Measurements from ENCODE around the gene ZNF280D. TPM values are rescaled to one million over a fixed set of nuclear protein-coding genes. Genes with fewer than 3 reads are reported as not detected.
A peak's percentile ranks its signal among the peaks of the same experiment; 100 is the strongest.

ZNF280D gene
- total and polyA plus RNA-seq, 2 donors, result 29.7 to 175 TPM

DNA sequence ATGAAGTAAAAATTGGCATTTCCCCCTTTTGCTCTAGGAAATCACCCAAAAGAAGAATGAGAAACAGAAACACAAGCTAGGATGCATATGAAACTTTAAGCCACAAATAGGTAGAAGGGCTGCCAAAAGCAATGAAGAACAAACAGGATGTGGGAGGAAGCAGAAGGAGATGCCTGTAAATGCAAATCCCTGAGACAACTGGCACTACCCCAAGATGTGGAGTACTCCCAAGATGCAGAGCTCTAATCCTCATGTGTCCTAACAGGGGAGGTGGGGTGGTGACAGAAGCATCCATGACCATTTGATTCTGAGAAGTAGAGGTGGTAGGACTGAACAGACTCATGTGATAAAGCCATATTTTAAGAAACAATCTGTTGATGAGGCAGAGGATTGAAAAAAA is 31.9 kb upstream of the ZNF280D start:
- DNase-seq (ENCODE audit: extremely low spot score), result no peak
- H3K4me3 ChIP-seq (ENCODE audit: low read depth, low read length), result no peak overlapping the region
- no peak overlapping the region for H3K27ac ChIP-seq (ENCODE audit: low read depth)
- H3K4me1 ChIP-seq (ENCODE audit: insufficient read depth), result no peaks in the 10 kb centered on the region
- H3K36me3 ChIP-seq (ENCODE audit: insufficient read depth), result no peaks in the 10 kb centered on the region

DNA sequence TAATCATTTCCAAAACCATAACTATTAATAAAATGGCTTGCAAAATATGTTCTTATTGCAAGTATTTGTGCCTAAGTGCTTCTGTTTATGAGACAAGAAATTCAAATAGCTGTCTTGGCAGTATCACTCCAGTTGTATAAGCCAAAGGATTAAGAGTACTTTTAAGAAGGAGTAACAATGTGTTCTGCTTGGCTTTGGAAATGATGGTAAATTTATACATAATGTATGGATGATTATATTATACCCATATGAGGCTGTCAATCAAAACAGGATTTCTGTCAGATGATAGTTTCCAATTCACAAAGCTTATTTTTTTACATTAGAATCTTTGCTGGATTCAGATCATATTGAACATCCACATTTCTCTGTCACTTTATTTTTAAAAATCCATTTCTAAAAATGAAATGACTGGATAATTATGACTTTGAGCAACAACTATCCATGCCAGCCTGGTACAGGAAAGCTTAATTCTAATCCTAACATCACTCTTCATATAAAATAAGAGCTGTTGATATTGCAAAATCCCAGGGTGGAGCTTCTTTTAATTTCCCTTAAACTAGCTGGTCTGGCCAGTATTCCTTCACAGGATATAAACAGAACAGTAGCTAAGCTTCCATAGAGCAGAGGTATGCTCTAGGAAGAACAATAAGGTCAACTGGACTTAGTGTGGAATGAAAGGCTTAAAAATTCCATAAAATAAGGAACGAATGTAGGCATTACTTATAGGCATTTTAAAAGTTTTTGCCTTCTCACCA is 30.0 kb upstream of the ZNF280D start:
- peak overlapping the region; percentile 73 for H3K27ac ChIP-seq (ENCODE audit: low read depth)
- H3K36me3 ChIP-seq (ENCODE audit: insufficient read depth), result no peaks in the 10 kb centered on the region
- H3K4me1 ChIP-seq (ENCODE audit: insufficient read depth), result peaks cover 1% of the 10 kb centered on the region
- WGBS, result 25% methylated on average over 1 of the region's 1 CpG
- DNase-seq (ENCODE audit: extremely low spot score), result no peak
- H3K4me3 ChIP-seq (ENCODE audit: low read depth, low read length), result no peak overlapping the region

DNA sequence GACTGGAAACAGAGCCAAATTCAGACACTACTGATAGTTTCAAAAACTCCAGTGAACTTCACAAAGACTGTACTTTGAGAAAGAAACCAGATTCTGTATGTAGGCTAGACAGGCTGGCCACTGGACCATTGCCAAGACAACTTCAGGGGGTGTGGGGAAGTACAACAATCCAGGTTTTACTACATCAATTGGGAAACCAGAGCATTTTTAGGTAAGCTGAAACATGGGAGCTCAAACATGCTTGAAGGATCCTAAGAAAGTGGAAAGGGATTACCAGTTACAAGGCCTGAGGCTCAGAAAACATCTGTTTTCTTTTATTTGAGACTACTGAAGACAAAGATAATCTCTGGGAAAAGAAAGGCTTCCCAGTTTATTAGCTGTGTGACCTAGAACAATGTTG is 26.9 kb upstream of the ZNF280D start:
- H3K4me1 ChIP-seq (ENCODE audit: insufficient read depth), result peaks cover 1% of the 10 kb centered on the region
- no peaks in the 10 kb centered on the region for H3K36me3 ChIP-seq (ENCODE audit: insufficient read depth)
- H3K27ac ChIP-seq (ENCODE audit: low read depth), result peak overlapping the region; percentile 50
- DNase-seq (ENCODE audit: extremely low spot score), result no peak
- H3K4me3 ChIP-seq (ENCODE audit: low read depth, low read length), result no peak overlapping the region

DNA sequence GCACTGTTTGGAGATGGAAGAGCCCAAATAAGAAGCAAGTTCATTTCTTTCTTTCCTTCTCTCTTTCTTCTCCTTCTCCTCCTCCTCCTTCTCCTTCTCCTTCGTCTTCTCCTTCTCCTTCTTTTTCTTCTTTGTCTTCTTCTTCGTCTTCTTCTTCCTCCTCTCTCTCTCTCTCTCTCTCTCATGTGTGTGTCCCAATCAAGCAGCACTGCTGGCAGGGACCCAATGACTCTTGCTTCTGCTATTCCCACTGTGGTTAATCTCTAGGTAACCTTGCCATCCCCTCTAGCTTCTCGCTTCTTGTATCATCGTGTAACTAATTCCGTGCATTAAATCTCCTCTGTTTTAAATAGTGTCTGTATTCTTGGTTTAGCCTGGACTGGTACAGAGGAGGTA is 26.1 kb upstream of the ZNF280D start:
- Histone ChIP-seq H3K36me3 (ENCODE audit: insufficient read depth) (no peaks in the 10 kb centered on the region), H3K4me1 (ENCODE audit: insufficient read depth) (peaks cover 1% of the 10 kb centered on the region), H3K4me3 (ENCODE audit: low read depth, low read length) (no peak overlapping the region), H3K27ac (ENCODE audit: low read depth) (no peak overlapping the region)
- 54% methylated on average over 5 of the region's 5 CpGs for WGBS
- DNase-seq (ENCODE audit: extremely low spot score), result no peak

DNA sequence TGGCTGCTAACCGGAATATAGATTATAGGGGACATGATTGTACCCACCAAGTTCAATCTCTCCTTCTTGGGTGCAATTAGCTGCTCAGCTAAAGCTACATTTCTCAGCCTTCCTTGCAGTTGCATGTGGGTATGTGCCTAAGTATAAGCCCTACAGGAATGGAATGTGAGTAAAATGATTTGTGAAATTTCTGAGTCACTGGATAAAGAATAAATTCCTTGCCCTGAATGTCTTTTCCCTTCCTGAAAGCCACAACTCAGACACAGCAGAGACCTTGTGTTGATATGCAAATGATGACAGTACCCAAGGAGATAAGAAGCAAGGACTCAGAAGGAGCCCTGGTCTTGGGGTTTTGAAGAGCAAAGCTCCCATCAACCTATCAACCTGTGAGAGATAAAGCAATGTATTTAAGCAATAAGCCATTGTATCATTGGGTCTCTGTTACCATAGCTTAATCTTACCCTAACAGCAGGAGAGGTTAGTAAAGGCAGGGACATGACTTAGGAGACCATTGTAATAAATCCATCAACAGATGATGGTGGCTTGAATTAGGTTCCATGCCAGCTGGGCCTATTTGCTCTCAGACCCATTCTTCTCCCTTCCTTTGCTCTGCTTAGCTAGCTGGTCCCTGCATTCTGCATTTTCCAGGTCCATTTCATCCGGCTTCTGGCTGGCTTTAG is 25.6 kb upstream of the ZNF280D start:
- peaks cover 1% of the 10 kb centered on the region for H3K4me1 ChIP-seq (ENCODE audit: insufficient read depth)
- WGBS, result 97% methylated on average over 2 of the region's 2 CpGs
- DNase-seq (ENCODE audit: extremely low spot score), result no peak
- no peaks in the 10 kb centered on the region for H3K36me3 ChIP-seq (ENCODE audit: insufficient read depth)
- no peak overlapping the region for H3K27ac ChIP-seq (ENCODE audit: low read depth)
- H3K4me3 ChIP-seq (ENCODE audit: low read depth, low read length), result no peak overlapping the region

DNA sequence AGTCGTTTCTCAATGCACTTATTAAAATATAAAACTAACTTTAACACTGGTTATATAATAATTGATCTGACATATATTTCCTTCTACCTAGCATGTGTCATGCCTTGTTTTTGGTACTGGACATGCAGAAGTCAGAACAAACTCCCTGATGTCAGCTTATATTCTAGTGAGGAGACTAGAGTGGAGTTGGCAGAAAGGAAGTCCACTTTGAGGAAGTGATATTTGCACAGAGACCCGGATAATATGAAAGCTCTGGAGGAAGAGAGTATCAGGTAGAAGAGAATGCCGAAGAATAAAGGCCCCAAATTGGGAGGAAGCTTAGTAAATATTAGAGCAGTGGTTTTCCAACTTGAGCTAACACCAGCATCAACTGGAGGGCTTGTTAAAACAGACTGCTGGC is 24.6 kb upstream of the ZNF280D start:
- Histone ChIP-seq H3K27ac (ENCODE audit: low read depth) (no peak overlapping the region), H3K36me3 (ENCODE audit: insufficient read depth) (no peaks in the 10 kb centered on the region), H3K4me1 (ENCODE audit: insufficient read depth) (peaks cover 1% of the 10 kb centered on the region), H3K4me3 (ENCODE audit: low read depth, low read length) (no peak overlapping the region)
- WGBS, result 87% methylated on average over 3 of the region's 3 CpGs
- no peak for DNase-seq (ENCODE audit: extremely low spot score)

DNA sequence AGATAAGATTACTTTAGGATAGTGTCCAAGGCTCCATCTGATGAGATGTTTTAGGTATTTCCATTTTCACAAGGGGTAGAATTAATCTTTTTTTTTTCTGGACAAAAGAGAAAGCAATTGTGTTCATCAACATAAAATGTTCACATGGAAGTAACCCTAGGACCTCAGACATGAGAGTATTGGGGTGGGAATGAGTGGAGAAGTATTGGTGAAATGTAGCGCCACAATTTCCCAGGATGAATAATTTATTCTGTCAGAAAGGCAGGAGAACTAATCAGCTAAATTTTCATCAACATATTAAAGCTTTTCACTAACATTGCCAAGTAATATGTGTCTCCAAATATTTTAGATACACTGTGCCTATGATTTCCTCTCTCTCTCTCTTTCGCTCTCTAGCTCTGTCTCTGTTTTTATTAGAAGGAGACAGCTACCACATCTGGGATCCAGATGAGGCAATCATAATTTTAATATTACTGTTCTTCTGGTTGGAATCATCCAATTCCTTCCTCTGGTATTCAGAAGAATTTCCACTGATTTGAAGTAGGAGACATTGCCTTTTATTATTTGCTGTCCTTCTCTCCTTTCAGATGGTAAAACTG is 21.6 kb upstream of the ZNF280D start:
- no peak overlapping the region for H3K27ac ChIP-seq (ENCODE audit: low read depth)
- 72% methylated on average over 2 of the region's 2 CpGs for WGBS
- DNase-seq (ENCODE audit: extremely low spot score), result no peak

DNA sequence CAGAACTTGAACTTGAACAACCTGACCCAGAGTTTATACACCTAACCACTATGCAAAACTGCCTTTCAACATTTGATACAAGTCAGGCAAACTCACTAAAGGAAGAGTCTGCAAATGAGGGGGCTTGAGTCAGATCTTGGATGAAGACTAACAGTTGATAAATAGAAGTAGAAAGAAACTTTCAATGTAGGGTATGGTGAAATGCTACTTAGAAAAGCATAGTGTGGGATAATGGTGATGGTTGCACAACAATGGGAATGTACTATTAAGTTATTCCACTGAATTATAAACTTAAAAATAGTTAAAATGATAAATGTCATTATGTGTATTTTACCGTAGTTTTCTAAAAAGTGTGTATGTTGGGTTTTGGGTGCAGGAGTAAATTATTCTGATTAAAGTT is 19.7 kb upstream of the ZNF280D start:
- no peak overlapping the region for H3K27ac ChIP-seq (ENCODE audit: low read depth)
- 97% methylated on average over 1 of the region's 1 CpG for WGBS
- no peak for DNase-seq (ENCODE audit: extremely low spot score)

More for the DNA sequence above, 21.6 kb upstream of the ZNF280D start:
- H3K36me3 ChIP-seq (ENCODE audit: insufficient read depth), result no peaks in the 10 kb centered on the region
- H3K4me3 ChIP-seq (ENCODE audit: low read depth, low read length), result no peak overlapping the region
- no peaks in the 10 kb centered on the region for H3K4me1 ChIP-seq (ENCODE audit: insufficient read depth)

DNA sequence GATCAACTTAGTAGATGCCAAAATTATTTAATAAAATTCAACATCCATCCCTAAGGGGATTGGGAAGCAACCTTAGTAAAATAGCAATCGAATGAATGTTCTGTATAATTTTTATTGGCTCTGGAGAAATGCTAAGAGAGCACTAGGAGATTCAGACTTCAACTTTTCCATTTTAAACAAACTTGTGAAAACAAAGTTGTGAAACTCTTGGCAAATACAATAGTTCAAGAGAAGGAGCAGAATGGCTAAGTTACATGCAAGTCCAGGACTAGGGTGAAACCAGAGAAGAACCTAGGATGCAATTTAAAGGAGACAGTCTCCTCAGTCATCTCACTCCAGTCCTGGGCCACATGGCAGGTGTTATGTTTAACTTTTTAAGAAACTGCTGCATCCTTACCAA is 16.7 kb upstream of the ZNF280D start:
- Histone ChIP-seq H3K36me3 (ENCODE audit: insufficient read depth) (no peaks in the 10 kb centered on the region), H3K4me3 (ENCODE audit: low read depth, low read length) (no peak overlapping the region), H3K27ac (ENCODE audit: low read depth) (no peak overlapping the region), H3K4me1 (ENCODE audit: insufficient read depth) (no peaks in the 10 kb centered on the region)
- WGBS, result 56% methylated on average over 1 of the region's 1 CpG
- no peak for DNase-seq (ENCODE audit: extremely low spot score)

More for the DNA sequence above, 19.7 kb upstream of the ZNF280D start:
- Histone ChIP-seq H3K4me1 (ENCODE audit: insufficient read depth) (no peaks in the 10 kb centered on the region), H3K36me3 (ENCODE audit: insufficient read depth) (no peaks in the 10 kb centered on the region), H3K4me3 (ENCODE audit: low read depth, low read length) (no peak overlapping the region)

DNA sequence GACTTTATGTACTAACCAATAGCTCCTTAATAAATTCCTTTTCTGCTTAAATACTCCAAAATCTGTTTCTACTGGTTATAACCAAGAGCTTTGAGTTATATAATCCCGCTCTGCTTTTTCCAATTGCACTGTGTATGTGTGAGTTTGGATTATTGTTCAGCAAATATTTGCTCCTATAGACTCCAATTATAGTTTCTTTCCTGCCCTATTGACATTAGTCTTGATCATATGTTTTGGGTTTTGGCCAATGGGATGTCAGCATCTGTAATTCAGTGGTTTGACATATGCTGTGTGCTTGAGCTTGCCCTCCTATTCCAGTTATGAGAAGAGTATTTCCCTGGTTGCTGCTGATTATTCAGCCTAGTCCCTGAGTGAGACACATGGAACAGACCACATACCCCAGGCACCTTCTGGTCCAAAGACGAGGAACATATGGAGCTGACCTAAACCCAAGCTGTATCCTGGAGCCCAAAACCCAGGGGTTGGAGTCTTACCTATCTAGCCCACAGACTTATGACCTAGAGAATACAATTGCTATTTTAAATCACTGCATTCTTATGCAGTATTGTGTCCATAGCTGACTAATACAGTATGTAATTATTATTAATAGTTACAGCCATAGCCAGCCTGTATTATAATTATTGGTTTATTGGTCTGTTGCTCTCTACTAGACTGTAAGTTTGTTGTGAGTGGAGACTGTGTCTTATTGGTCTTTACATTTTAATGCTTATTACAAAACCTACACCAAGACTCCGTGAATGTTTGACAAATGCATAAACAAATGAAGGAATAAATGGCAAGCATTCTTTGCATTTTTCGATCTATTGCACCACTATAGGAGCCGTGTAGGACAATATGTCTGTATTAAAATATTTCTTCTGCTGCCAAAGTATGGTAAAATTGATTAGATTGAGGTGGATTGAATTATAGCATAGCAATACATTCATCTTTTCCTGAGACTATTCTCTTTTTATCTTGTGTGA is 11.7 kb upstream of the ZNF280D start:
- DNase-seq (ENCODE audit: extremely low spot score), result no peak
- H3K36me3 ChIP-seq (ENCODE audit: insufficient read depth), result no peaks in the 10 kb centered on the region

DNA sequence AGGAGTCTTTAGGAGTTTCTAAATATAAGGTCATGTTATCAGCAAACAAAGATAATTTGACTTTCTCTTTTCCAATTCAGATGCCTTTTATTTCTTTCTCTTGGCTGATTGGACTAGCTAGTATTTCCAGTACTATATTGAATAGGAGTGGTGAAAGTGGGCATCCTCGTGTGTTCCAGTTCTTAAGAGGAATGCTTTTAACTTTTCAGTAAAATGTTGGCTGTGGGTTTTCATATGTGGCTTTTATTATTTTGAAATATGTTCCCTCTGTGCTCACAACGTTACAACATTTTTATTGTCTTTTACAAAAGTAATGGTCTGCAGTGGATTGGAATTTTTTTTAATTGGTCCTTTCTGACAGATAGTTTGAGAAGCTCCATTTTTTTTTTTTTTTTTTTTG is 8.2 kb upstream of the ZNF280D start:
- WGBS, result 46% methylated on average over 2 of the region's 2 CpGs
- no peak overlapping the region for H3K4me3 ChIP-seq (ENCODE audit: low read depth, low read length)
- H3K27ac ChIP-seq (ENCODE audit: low read depth), result no peak overlapping the region

More for the DNA sequence above, 11.7 kb upstream of the ZNF280D start:
- H3K4me1 ChIP-seq (ENCODE audit: insufficient read depth), result no peaks in the 10 kb centered on the region
- H3K27ac ChIP-seq (ENCODE audit: low read depth), result no peak overlapping the region
- no peak overlapping the region for H3K4me3 ChIP-seq (ENCODE audit: low read depth, low read length)
- 78% methylated on average over 5 of the region's 5 CpGs for WGBS

DNA sequence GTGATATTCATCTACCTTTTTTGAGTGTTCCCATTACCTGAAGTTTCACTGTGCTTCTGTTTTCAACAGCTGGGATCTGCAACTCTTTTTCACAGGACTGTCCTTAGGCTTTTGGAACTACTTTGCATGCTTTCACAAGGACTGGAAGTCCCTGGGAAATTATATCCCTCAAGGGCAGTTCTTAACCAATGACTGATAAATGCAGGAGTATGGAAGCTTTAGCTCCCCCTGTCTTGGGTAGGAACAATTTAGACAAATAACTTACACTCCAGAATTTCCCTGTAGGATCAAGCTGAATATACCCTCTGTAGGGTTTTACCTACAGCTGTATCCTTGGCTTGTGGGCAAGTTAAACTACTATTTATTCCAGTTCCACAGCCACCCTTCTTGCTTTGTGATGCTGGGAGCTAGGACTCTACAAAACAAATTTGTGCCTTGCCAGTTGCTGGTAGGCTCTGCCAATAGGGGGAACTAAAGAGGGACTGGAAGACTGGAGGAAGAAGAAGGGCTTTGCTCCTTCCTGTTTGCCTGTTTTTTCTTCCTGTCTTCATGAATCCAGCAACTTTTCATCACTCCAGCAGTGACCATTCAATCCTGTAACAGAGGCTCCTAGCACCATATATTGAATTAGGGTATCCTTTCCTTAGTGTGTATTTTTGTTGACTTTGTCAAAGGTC is 6.8 kb upstream of the ZNF280D start:
- Histone ChIP-seq H3K27ac (ENCODE audit: low read depth) (no peak overlapping the region), H3K4me3 (ENCODE audit: low read depth, low read length) (no peak overlapping the region), H3K36me3 (ENCODE audit: insufficient read depth) (no peaks in the 10 kb centered on the region), H3K4me1 (ENCODE audit: insufficient read depth) (no peaks in the 10 kb centered on the region)
- no peak for DNase-seq (ENCODE audit: extremely low spot score)

More for the DNA sequence above, 8.2 kb upstream of the ZNF280D start:
- DNase-seq (ENCODE audit: extremely low spot score), result no peak
- Histone ChIP-seq H3K36me3 (ENCODE audit: insufficient read depth) (no peaks in the 10 kb centered on the region), H3K4me1 (ENCODE audit: insufficient read depth) (no peaks in the 10 kb centered on the region)

DNA sequence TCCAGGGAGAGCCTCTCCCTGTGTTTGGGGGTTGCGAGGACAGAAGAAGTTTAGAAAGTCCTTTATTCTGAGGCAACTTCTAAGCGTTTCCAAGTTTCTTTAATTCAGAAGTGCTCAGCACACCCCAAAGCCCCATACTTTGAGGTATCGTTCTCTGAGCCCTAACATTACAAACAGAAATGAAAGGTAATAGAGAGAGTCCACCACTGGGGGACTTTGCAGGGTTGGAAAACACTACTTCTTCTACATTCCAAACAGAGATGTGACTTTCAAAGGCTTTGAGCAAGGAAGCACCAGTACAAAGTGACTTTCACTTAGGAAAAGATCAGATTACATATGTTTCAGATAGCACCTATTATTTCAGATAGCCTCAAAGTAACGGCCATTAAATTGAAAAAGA is 6.2 kb upstream of the ZNF280D start:
- no peak overlapping the region for H3K4me3 ChIP-seq (ENCODE audit: low read depth, low read length)
- no peaks in the 10 kb centered on the region for H3K36me3 ChIP-seq (ENCODE audit: insufficient read depth)
- no peak overlapping the region for H3K27ac ChIP-seq (ENCODE audit: low read depth)
- no peak for DNase-seq (ENCODE audit: extremely low spot score)
- 93% methylated on average over 4 of the region's 4 CpGs for WGBS
- no peaks in the 10 kb centered on the region for H3K4me1 ChIP-seq (ENCODE audit: insufficient read depth)

Data from urinary bladder (tissue), 4 donors.